ENCODE results near the gene EP300.
A peak's percentile ranks its signal among the peaks of the same experiment; 100 is the strongest.
"Not testable (repeated sequence)": the region's sequence is repeated elsewhere in the genome, so short reads cannot be mapped to it uniquely, and the experiment has no call there.

The EP300 gene

DNA sequence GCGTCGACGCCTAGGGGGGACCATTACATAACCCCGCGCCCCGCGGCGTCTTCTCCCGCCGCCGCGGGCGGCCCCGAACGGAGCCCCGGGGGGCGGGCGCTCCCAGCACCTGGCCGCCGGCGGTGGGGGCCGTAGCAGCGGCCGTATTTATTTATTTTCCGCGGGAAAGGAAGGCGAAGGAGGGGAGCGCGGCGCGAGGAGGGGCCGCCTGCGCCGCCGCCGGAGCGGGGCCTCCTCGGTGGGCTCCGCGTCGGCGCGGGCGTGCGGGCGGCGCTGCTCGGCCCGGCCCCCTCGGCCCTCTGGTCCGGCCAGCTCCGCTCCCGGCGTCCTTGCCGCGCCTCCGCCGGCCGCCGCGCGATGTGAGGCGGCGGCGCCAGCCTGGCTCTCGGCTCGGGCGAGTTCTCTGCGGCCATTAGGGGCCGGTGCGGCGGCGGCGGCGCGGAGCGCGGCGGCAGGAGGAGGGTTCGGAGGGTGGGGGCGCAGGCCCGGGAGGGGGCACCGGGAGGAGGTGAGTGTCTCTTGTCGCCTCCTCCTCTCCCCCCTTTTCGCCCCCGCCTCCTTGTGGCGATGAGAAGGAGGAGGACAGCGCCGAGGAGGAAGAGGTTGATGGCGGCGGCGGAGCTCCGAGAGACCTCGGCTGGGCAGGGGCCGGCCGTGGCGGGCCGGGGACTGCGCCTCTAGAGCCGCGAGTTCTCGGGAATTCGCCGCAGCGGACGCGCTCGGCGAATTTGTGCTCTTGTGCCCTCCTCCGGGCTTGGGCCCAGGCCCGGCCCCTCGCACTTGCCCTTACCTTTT is at the start of gene EP300:
Gene EP300, plus strand, starts transcription at position 570 of the 795 bp plus-strand sequence. CDS start 413 bp downstream, outside the sequence.
- no peak for DNase-seq

DNA sequence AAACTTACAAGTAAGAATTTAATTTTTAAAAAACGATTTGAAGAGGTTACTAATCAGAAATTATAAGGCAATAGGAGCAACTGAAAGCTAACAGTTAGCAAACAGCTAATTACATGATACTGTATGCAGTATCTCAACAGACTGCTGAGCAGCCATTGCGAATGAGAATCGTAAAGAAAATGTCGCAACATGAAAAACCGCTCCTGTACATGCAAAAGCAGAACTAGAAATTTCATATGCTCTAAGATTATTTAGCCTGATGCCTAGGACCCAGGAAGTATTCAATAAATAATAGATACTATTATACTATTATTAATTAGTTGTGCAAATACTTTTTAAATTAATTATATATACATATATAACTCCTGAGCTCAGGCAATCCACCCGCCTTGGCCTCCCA is 48.7 kb upstream of the EP300 start:
- peak; percentile 35 for DNase-seq

DNA sequence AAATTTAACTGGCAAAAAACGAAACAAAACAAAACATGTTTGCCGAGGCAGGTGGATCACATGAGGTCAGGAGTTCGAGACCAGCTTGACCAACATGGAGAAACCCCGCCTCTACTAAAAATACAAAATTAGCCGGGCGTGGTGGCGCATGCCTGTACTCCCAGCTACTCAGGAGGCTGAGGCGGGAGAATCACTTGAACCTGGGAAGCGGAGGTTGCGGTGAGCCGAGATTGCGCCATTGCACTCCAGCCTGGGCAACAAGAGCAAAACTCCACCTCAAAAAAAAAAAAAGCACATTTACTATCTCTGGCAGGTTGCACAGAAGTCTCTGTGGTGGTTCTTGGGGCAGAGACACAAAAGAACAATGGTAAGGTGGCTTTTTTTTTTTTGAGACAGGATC is 46.8 kb upstream of the EP300 start:
- not testable (repeated sequence) for DNase-seq

DNA sequence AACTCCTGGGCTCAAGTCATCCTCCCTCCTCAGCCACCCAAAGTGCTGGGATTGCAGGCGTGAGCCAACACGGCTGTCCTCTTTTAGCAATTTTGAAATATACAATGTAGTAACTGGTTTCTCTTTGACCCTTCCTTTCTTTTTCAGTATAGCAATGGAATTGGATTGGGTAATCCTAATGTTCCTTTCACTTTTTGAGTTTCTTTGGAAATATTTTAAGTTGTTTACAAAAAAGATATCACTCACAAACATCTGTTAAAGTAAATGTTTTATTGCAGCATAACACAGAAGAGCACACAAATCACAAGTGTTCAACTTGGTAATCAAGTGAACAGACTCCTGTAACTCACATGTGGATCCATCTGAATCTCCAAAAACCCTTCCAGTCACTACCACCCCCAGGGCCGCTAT is 44.6 kb upstream of the EP300 start:
- no peak for DNase-seq

DNA sequence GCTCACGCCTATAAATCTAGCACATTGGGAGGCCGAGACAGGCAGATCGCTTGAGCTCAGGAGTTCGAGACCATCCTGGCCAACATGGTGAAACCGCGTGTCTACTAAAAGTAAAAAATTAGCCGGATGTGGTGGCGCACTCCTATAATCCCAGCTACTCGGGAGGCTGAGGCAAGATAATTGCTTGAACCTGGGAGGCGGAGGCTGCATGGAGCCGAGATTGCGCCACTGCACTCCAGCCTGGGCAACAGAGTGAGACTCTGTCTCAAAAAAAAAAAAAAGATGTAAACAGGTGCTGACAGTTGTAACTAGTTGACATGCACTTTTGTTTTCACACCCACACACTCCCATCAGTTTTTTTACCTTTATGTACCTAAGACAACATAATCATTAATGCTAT is 44.0 kb upstream of the EP300 start:
- DNase-seq = not testable (repeated sequence)

DNA sequence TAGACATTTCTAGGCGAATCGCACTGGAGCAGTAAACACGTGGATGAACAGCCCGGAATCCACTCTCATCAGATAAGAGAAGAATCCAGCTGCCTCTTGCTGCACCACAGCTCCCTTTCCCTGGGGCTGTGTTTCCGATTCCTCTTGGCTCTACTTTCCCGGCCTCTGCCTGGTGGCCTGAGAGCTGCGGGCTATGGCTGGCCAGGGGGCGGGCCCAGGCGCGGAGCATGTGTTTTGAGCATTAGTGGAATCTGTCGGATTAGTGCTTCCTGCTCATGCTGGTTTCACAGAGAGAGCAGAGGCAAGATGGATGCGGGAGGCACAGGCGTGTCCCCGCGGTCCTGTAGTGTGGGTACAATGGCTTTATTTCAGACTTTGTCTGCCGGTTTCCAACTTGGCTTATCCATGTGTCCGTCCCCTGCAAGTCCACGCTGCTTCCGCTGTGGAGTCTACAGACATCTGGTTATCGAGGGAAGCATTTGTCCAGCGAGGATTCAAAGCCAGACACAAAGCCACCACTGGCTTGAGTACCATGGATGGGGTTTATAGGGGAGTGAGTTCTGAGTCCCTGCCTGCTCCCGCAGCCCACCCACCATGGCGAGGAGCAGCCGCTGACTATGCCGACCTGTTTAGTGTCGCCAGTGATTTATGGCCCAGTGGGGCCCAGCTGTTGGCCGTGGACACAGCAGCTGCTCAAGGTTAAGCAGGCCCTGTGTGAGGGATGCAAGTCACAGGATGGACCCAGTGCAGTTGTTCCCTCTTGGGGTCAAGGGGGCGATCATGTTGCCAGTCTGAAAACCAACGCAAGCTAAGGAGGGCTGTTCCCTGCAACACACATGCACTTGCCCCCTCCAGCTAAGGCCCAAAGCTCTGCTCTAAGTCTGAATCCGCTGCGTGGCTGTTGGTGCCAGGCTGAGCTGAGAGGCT is 43.3 kb upstream of the EP300 start:
- no peak for DNase-seq

DNA sequence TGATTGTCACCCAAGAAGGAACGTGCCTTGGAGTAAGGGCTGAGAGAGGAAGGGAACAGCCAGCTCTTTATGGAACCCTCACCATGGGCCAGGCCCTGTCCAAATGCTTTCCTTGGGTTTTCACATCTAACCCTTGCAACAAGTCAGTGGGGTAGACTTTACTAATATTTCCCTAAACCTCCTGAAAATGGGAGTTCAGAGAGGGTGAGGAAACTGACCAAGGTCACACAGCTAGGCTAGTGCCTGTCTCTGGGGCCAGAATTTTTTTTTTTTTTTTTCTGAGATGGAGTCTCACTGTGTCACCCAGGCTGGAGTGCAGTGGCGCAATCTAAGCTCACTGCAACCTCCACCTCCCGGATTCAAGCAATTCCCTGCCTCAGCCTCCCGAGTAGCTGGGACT is 42.6 kb upstream of the EP300 start:
- DNase-seq = not testable (repeated sequence)

DNA sequence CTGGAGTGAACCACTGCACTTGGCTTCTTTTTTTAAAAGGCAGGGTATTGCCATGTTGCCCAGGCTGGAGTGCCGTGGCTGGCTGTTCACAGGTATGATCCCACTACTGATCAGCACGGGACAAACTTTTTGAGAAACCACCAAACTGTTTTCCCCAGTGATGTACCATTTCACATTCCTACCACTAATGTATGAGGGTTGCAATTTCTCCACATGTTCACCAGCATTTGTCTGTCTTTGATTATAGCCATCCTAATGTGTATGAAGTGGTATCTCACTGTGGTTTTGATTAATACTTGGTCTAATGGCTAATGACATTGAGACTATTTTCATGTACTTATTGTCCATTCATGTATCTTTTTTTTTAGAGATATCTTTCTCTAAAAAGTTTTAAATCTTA is 41.5 kb upstream of the EP300 start:
- DNase-seq = no peak

DNA sequence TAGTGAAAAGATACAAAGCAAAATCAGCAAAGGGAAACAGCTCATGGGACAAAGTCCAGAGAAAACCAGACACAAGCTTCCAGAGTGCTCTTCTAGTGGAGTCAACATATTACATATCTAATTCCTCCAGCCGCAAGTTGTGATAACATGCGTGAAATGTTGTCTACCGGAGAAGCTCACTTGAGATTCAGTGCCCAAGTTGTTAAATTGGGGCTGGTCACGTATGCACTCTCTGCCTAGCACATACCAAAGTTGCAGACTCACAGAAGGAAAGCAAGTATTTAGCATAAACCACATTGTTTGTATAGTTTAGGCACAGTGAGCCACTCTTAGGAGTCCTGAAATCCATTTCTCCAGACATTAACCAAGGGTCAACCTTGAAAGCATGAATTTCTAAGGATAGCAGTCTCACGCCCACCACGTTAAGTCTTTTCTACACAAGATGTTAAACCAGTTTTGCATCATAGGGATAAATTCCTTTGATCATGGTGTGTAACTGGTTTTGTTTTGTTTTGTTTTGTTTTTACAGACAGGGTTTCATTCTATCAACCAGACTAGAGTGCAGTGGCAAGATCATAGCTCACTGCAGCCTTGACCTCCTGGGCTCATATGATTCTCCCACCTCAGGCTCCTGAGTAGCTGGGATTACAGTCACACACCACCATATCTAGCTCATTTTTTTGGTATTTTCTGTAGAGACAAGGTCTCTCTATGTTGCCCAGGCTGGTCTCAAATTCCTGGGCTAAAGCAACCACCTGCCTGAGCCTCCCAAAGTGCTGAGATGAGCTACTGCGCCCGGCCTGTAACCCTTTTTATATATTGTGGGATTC is 39.5 kb upstream of the EP300 start:
- DNase-seq = no peak

DNA sequence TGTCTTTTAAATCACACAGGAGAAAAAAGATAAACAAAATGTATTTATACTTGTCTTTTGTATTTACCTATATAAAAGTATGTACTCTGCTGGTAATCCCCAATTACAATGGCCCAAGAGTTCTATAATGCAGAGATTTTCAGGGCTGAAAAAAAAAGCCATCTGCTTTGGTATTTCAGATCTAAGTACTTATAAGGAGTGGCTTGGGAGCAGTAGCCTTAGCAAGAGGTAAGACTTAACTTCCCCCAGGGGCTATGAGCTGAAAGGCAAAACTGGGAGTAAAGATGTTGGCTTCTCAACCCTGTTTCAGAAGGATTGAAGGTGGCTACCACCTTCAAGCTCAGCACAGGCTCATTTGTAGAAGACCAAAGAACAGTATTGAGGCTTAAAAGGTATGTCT is 35.3 kb upstream of the EP300 start:
- DNase-seq = no peak

DNA sequence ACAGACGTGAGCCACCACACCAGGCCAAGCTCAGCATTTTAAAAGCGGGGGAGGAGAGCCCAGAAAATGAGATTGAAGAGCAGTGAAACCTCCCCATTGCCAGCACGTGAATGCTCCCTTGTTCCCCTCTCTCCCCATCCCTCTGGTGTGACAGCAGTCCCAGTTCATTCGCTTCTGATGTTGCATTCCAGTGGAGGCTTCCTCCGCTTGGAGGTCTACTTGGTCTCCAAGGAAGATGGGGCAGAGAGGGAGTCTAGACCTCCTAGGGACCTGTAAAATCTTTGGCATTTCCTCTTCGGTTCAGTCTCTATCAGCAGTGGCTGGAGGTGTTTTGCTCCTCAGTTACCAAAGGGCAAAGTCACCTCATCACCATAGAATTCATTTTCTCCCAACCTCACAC is 30.2 kb upstream of the EP300 start:
- no peak for DNase-seq

DNA sequence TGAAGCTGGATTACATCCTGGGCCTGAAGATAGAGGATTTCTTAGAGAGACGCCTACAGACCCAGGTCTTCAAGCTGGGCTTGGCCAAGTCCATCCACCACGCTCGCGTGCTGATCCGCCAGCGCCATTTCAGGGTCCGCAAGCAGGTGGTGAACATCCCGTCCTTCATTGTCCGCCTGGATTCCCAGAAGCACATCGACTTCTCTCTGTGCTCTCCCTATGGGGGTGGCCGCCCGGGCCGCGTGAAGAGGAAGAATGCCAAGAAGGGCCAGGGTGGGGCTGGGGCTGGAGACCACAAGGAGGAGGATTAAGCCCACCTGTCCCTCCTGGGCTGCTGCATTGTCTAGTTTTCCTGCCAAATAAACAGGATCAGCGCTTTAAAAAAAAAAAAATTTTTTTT is 28.1 kb upstream of the EP300 start:
- DNase-seq = not testable (repeated sequence)

DNA sequence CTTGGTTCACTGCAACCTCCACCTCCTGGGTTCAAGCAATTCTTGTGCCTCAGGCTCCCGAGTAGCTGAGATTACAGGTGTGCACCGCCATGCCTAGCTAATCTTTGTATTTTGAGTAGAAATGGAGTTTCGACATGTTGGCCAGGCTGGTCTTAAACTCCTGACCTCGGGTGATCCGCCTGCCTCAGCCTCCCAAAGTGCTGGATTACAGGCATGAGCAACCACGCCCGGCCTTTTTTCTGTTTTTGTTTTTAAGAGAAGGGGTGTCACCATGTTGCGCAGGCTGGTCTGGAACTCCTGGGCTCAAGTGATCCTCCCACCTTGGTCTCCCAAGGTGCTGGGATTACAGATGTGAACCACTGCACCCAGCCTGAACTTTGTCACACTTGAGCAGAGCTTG is 26.1 kb upstream of the EP300 start:
- DNase-seq = not testable (repeated sequence)

DNA sequence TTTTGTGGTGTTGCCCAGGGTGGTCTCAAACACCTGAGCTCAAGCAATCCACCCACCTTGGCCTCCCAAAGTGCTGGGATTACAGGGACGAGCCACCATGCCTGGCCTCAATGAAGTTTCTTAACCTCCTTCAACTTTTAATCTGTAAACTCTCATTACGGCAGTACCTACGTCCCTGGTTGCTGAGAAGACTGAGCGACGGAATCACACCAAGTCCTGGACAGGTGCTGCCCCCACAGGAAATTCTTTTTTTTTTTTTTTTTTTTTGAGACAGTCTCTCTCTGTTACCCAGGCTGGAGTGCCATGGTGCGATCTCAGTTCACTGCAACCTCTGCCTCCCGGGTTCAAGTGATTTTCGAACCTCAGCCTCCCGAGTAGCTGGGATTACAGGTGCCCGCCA is 24.4 kb upstream of the EP300 start:
- not testable (repeated sequence) for DNase-seq

DNA sequence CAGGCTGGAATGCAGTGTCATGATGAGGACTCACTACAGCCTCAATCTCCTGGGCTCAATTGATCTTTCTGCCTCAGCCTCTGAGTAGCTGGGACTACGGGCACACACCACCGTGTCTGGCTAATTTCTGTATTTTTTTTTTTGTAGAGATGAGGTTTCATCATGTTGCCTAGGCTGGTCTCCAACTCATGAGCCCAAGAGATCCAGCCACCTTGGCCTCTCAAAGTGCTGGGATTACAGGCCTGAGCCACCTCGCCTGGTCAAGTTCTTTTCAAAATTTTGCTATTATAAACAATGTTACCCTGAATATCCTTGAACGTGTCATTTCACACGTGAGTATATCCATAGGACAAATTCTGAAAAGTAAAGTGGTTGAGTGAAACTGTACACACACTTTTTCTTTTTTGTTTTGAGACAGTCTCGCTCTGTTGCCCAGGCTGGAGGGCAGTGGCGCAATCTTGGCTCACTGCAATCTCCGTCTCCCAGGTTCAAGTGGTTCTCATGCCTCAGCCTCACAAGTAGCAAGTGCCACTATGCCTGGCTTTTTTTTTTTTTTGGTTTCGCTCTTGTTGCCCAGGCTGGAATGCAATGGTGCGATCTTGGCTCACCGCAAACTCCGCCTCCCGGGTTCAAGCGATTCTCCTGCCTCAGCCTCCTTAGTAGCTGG is 21.6 kb upstream of the EP300 start:
- DNase-seq = no peak

DNA sequence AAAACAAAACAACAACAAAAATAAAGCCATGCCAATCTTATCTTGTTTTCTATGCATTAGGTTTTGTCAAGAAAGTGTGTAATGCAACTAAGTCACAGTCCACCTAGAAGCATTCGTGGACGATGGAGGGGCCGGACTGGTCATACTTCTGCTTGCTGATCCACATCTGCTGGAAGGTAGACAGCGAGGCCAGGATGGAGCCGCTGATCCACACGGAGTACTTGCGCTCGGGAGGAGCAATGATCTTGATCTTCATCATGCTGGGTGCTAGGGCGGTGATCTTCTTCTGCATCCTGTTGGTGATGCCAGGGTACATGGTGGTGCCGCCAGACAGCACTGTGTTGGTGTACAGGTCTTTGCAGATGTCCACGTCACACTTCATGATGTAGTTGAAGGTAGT is 18.3 kb upstream of the EP300 start:
- no peak for DNase-seq

DNA sequence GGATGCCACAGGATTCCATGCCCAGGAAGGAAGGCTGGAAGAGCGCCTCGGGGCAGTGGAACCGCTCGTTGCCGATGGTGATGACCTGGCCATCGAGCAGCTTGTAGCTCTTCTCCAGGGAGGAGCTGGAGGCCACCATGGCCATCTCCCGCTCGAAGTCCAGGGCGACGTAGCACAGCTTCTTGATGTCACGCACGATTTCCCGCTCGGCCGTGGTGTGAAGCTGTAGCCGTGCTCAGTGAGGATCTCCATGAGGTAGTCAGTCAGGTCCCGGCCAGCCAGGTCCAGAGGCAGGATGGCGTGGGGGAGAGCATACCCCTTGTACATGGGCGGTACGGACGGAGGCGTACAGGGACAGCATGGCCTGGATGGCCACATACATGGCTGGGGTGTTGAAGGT is 17.9 kb upstream of the EP300 start:
- no peak for DNase-seq

DNA sequence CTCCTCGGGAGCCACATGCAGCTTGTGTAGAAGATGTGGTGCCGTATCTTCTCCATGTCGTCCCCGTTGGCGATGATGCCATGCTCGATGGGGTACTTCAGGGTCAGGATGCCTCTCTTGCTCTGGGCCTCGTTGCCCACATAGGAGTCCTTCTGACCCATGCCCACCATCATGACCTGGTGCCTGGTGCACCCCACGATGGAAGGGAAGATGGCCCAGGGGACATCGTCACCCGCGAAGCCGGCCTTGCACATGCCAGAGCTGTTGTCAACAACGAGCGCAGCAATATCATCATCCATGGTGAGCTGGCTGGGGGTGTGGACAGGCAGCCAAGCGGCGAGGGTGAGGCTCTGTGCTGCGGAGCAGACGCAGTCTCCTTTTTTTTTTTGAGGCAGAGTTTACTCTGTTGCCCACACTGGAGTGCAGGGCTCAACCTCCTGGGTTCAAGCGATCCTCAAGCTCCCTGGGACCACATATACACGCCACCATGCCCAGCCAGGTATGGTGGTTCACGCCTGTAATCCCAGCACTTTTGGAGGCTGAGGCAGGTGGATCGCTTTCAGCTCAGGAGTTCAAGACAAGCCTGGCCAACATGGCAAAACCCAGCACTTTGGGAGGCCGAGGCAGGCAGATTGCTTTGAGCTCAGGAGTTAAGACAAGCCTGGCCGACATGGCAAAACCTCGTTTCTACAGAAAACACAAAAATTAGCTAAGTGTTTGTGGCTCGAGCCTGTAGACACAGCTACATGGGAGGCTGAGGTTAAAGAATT is 17.3 kb upstream of the EP300 start:
- no peak for DNase-seq

DNA sequence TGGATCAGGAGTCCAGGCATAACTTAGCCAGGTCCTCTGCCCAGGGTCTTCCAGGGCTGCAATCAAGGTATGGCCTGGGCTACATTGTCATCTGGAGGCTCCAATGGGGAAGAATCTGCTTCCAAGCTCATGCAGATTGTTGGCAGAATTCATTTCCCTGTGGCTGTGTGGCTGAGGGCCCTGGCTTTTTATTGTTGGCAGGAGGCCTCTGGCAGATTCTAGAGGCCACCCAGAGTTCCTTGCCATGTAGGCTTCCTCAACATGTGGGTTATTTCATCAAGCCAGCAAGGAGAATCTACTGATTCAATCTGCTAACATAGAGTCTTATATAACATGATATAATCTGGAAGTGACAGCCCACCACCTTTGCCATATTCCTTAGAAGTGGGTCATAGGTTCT is 16.4 kb upstream of the EP300 start:
- DNase-seq = no peak

DNA sequence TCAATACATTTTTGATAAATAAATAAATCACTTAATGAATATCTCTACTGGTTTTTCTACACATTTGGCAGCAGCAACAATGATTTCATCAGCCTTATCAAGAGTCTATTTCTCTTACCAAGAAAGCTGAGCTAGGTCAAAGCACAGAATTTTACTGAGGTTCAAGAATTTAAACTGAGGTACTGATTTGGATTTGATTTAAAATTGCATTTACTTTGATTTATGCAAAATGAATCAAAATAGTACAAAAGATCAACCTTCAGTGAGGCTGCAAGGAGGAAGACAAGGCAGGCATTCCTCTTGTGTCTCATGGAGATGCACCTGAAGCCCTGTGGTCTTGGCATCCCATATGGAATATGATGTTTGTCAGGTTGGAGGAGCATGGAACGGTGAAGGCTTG is 15.5 kb upstream of the EP300 start:
- no peak for DNase-seq

DNA sequence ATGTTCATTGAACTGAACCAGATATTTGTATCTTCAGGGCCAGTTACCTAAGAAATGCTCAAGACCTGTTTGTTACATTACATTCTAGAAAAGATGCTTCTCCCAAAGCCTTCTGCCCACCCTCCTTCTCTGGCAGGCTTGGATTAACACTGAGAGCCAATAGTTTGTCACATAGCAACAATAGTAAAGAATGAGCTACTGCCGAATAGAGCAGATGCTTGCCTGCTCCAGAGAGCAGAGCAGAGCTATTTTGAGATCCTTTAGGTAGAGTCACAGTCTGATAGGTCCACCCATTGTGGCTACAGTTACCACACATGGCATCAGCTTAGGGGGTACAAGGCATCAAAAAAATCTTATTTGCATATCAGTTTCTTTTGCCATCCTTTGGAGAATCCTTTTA is 13.5 kb upstream of the EP300 start:
- DNase-seq = no peak

DNA sequence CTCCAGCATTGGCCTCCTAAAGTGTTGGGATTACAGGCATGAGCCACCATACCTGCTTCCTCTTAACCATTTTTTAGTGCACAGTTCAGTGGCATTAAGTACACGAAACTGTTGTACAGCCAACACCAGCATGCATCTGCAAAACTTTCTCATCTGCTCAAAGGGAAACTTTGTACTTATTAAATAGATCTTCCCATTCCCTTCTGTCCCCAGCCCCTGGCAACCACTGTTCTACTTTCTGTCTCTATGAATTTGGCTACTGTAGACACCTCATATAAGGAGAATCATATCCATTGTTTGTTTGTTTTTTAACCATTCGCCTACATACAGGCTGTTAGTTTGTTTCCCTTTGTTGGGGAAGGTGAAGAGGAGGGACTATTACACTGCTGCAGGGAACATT is 6.5 kb upstream of the EP300 start:
- DNase-seq = no peak

Data from SIG-M5 (cell line).